H1 (cell line): ENCODE measurements around the gene FBLN2.

ENCODE experiments used
- CTCF ChIP-seq, 3 experiments: IDR thresholded peaks; 1 replicate in 2 of 3; 2 replicates in 1 of 3; pipeline versions ENCODE4 v1.5.1 to v1.6.1; 2011; ENCODE audit warnings: low read length in 3 of 3, mild to moderate bottlenecking in 3 of 3, inconsistent platforms in 2 of 3, low read depth in 1 of 3, moderate library complexity in 1 of 3; ENCODE audit not compliant: insufficient read depth in 1 of 3; ENCODE audit errors: control extremely low read depth in 1 of 3
- MAFK ChIP-seq: IDR thresholded peaks from 2 replicates; pipeline ENCODE4 v1.6.1; 2012; ENCODE audit warnings: low read depth, mild to moderate bottlenecking, improper control_type of control experiment, low read length
- POLR2A ChIP-seq, 2 experiments: IDR thresholded peaks; 1 replicate in 1 of 2; 2 replicates in 1 of 2; pipeline ENCODE4 v1.6.1; 2011; ENCODE audit warnings: low read depth in 2 of 2, low read length in 2 of 2, mild to moderate bottlenecking in 2 of 2; ENCODE audit errors: control extremely low read depth in 1 of 2

GRCh38 chr3:13668136-13668535, 119.2 kb downstream of the FBLN2 start:
- TF ChIP-seq MAFK = no peak
- no peak for TF ChIP-seq CTCF (IDR thresholded peaks at IDR 0.05; ENCODE audit: control extremely low read depth in 1 of 3, insufficient read depth in 1 of 3, low read depth in 1 of 3, low read length in 3 of 3)
- TF ChIP-seq POLR2A (IDR thresholded peaks at IDR 0.05; ENCODE audit: control extremely low read depth in 1 of 2, low read depth in 2 of 2, low read length in 2 of 2) = no peak
